BE2C (cell line): Measurements from ENCODE around the gene MSMB.
"Not testable (repeated sequence)": the region's sequence is repeated elsewhere in the genome, so short reads cannot be mapped to it uniquely, and the experiment has no call there.

Experiments used
- DNase-seq: peaks from one replicate; pipeline ENCODE4 v3.0.0-alpha.2; 2020
- H3K27me3 ChIP-seq: fragments of 250-450 bp; sonication (Bioruptor Pico); 2 replicates; pipeline ENCODE4 v1.5.1; 2020; ENCODE audit warnings: mild to moderate bottlenecking
- H3K36me3 ChIP-seq: fragments of 250-450 bp; sonication (Bioruptor Pico); 2 replicates; pipeline ENCODE4 v1.5.1; 2020; ENCODE audit warnings: mild to moderate bottlenecking
- H3K4me1 ChIP-seq: fragments of 250-450 bp; sonication (Bioruptor Pico); 2 replicates; pipeline ENCODE4 v1.5.1; 2020
- H3K4me3 ChIP-seq: 2 replicates; pipeline ENCODE4 v1.5.1; 2011; ENCODE audit warnings: low read depth, low read length
- H3K9me3 ChIP-seq: fragments of 250-450 bp; sonication (Bioruptor Pico); 2 replicates; pipeline ENCODE4 v1.5.1; 2020
- TF ChIP-seq, protein P1 (sequence below): IDR thresholded peaks from 2 replicates; pipeline ENCODE4 v1.5.1; 2012; ENCODE audit warnings: mild to moderate bottlenecking, low read depth, low read length

MSMB gene

GRCh38 chr10:46091080-46091827 is 45.2 kb upstream of the MSMB start:
- Histone ChIP-seq H3K36me3 (no peaks in the 10 kb centered on the region), H3K4me3 (no peak overlapping the region), H3K27me3 (no peaks in the 10 kb centered on the region), H3K4me1 (no peaks in the 10 kb centered on the region), H3K9me3 (no peaks in the 10 kb centered on the region)
- TF ChIP-seq, protein P1, sequence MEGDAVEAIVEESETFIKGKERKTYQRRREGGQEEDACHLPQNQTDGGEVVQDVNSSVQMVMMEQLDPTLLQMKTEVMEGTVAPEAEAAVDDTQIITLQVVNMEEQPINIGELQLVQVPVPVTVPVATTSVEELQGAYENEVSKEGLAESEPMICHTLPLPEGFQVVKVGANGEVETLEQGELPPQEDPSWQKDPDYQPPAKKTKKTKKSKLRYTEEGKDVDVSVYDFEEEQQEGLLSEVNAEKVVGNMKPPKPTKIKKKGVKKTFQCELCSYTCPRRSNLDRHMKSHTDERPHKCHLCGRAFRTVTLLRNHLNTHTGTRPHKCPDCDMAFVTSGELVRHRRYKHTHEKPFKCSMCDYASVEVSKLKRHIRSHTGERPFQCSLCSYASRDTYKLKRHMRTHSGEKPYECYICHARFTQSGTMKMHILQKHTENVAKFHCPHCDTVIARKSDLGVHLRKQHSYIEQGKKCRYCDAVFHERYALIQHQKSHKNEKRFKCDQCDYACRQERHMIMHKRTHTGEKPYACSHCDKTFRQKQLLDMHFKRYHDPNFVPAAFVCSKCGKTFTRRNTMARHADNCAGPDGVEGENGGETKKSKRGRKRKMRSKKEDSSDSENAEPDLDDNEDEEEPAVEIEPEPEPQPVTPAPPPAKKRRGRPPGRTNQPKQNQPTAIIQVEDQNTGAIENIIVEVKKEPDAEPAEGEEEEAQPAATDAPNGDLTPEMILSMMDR, result no peak
- DNase-seq, result no peak

DNA sequence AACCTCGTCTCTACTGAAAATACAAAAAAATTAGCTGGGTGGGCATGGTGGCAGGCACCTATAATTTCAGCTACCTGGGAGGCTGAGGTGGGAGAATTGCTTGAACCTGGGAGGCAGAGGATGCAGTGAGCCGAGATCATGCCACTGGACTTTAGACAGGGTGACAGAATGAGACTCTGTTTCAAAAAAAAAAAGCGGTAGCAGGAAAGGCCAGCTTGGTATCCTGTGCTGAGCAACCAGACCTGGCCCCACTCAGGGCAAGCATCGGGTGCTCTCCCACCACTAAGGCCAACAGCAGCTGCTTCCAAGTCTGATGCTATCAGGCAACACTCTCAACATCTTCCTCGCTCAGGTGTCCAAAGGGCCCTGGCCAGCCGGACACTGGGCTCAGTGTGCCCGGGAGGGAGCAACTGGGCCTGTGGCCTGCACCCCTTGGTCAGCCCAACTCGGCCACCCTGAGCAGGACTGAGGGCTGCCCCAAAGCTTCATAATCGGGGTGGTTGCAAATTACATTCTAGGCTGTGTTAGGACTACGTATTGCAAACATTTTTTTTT is 44.3 kb upstream of the MSMB start:
- Histone ChIP-seq H3K36me3 (no peaks in the 10 kb centered on the region), H3K4me3 (no peak overlapping the region), H3K4me1 (no peaks in the 10 kb centered on the region), H3K9me3 (no peaks in the 10 kb centered on the region), H3K27me3 (no peaks in the 10 kb centered on the region)
- TF ChIP-seq, protein P1, result no peak
- no peak for DNase-seq

GRCh38 chr10:46087381-46087780 is 41.3 kb upstream of the MSMB start:
- H3K36me3 ChIP-seq, H3K9me3 ChIP-seq, H3K4me3 ChIP-seq, H3K4me1 ChIP-seq, H3K27me3 ChIP-seq, DNase-seq: not testable (repeated sequence)

DNA sequence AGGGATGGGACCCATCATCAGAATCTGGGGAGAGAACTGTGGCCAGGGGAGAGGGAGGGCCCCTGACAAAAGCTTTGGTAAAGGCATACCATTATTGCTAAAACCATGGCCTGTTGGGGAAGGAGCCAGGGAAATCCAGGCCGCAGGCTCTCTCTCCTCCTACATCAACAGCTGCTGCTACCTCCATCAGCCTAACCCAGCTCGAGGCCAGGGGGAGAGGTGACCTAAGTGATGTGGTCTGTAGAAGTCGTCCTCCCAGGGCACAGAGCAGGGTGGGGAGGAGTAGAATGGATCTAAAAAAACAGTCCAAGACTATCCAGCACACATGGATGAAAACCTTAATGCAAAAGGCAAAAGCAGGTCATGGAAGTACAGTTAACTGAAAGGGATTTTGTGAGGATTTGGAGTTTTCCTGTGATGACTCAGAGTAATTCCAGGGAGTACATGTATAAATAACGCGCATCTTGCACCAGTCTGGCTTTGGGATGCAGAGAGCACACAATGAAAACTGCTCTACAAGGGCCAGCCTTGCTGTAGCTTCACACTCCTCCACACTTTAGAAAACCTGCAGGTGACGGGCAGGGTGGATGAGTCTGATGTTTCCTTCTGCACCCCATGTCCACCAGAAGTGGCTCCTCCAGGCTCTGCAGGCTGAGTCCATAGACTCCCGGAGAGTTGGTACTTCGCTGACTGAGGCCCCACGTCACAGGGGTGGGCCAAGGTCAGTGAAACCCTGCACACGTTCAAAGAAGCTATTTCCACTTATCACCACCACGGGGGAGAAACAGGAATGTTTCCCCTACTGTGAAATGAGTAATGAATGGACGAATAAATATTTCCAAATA is 38.5 kb upstream of the MSMB start:
- TF ChIP-seq, protein P1, result no peak
- DNase-seq, result no peak
- no peaks in the 10 kb centered on the region for H3K36me3 ChIP-seq
- H3K27me3 ChIP-seq, result no peaks in the 10 kb centered on the region
- H3K9me3 ChIP-seq, result no peaks in the 10 kb centered on the region
- no peaks in the 10 kb centered on the region for H3K4me1 ChIP-seq
- no peak overlapping the region for H3K4me3 ChIP-seq

- DNase-seq, result no peak
- TF ChIP-seq, protein P1, result no peak
- H3K36me3 ChIP-seq, result no peaks in the 10 kb centered on the region
- H3K9me3 ChIP-seq, result no peaks in the 10 kb centered on the region
- H3K4me3 ChIP-seq, result no peak overlapping the region
- no peaks in the 10 kb centered on the region; the same call in 1 of the 2 replicates for H3K27me3 ChIP-seq
- H3K4me1 ChIP-seq, result no peaks in the 10 kb centered on the region
These were observed 34.8 kb upstream of the MSMB start for GRCh38 chr10:46080886-46081285.

GRCh38 chr10:46079831-46080585 is 33.9 kb upstream of the MSMB start:
- Histone ChIP-seq H3K27me3 (no peaks in the 10 kb centered on the region; the same call in 1 of the 2 replicates), H3K9me3 (no peaks in the 10 kb centered on the region), H3K36me3 (no peaks in the 10 kb centered on the region), H3K4me1 (no peaks in the 10 kb centered on the region), H3K4me3 (no peak overlapping the region)
- DNase-seq, result no peak
- TF ChIP-seq, protein P1, result no peak
